Activated naive CD8-positive, alpha-beta T cell treated with anti-CD3 and anti-CD28 coated beads, Interleukin-2, amount 10 ng/mL, durations not matched to agents 7 days and 5 days (primary cell): Measurements from ENCODE around the gene TRPV5. TPM values are rescaled to one million over a fixed set of nuclear protein-coding genes. Genes with fewer than 3 reads are reported as not detected.

Source experiments
- ATAC-seq: fragments of 150-1000 bp; cut with Tn5 transposase; one replicate; pipeline ENCODE4 v1.10.0; 2021; ENCODE audit warnings: low read depth, moderate library complexity
- POLR2A ChIA-PET: fragments of 350-600 bp; sonication (Branson Sonifier 250); formaldehyde crosslinking; loops from one replicate; lab custom pipeline; 2021; ENCODE audit warnings: antibody characterized with exemption; lab: Charles Lee
- DNase-seq: peaks from one replicate; pipeline ENCODE4 v3.0.0; 2021
- H3K27ac Mint-ChIP-seq: one replicate; pipeline ENCODE4 v1.8.0; 2022; ENCODE audit warnings: mild to moderate bottlenecking, mixed read lengths
- H3K27me3 Mint-ChIP-seq: one replicate; pipeline ENCODE4 v1.8.0; 2022; ENCODE audit warnings: mild to moderate bottlenecking, moderate library complexity, mixed read lengths
- H3K36me3 Mint-ChIP-seq: one replicate; pipeline ENCODE4 v1.8.0; 2021; ENCODE audit warnings: mild to moderate bottlenecking, mixed read lengths
- H3K4me1 Mint-ChIP-seq: one replicate; pipeline ENCODE4 v1.8.0; 2021; ENCODE audit warnings: mixed read lengths
- H3K4me3 Mint-ChIP-seq: one replicate; pipeline ENCODE4 v1.8.0; 2022; ENCODE audit warnings: mild to moderate bottlenecking, moderate library complexity, mixed read lengths
- H3K9me3 Mint-ChIP-seq: one replicate; pipeline ENCODE4 v1.8.0; 2021; ENCODE audit warnings: mixed read lengths
- total RNA-seq, 2 experiments: library from RNA; stranded (reverse); gene quantifications; one replicate each; pipeline ENCODE4 v1.2.3, GENCODE V29; 2021

Gene TRPV5
- total RNA-seq, 2 experiments from 2014 or later: not detected

DNA sequence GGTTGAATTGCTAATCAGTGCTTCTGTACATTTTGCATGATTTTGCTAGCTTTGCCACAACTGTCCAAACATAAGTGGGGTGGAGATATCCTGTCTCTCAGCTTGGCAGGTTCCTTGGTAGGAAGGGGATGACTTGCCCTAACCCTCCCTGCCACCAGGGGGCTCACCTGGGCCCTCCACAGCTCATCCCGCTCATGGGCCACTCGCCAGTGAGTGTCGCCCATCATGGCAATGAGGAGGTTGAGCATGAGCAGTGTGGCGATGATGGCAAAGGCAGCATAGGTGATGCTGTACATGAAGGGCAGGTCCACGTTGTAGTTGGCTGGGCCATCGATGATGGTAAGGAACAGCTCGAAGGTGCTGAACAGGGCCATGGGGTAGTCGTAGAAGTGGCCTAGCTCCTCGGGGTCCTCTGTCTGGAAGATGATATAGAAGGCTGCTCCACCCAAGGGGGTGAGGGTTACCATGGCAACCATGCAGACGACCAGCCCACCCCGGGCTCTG lies 60.2 kb downstream of the TRPV5 start:
- DNase-seq (no peak), ATAC-seq (peak; percentile 64)
- no peaks in the 10 kb centered on the region for H3K27me3 Mint-ChIP-seq
- H3K36me3 Mint-ChIP-seq: no peaks in the 10 kb centered on the region
- H3K4me3 Mint-ChIP-seq: no peak overlapping the region
- H3K9me3 Mint-ChIP-seq: no peaks in the 10 kb centered on the region
- H3K27ac Mint-ChIP-seq: no peak overlapping the region
- peaks cover 2% of the 10 kb centered on the region for H3K4me1 Mint-ChIP-seq
- POLR2A ChIA-PET: interaction anchor here (0.7 kb wide), 1 partner anchor 266 kb away, joined by 3 read pairs; no protein-coding TSS in a partner anchor

DNA sequence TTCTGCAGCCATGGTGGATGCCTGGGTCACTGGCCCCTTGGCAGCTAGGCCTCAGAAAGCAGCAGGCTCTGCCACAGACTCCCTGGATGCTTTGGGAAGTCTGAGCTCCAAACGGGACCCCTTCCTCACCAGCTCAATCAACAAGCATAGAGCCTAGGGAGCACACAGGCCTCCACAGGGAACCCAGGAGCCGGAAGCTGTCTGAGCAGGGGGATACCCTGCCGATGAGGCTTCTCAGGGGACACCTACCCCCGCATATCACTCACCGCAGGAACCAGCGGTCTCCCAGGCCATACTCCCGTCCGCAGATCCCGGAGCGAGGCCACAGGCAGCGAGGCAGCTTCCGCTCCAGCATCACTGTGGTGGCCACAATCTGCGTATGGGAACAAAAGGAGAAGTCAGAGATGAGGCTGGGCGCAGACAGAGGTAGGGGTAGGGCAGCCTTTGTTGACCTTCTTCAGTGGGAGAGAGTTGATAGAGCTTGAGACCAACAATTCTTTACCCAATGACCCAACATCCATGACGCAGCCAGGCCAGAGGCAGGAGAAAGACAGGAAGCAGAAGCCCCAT lies 61.4 kb downstream of the TRPV5 start:
- Mint-ChIP-seq H3K9me3 (no peaks in the 10 kb centered on the region), H3K4me3 (no peak overlapping the region), H3K4me1 (peaks cover 2% of the 10 kb centered on the region), H3K27ac (no peak overlapping the region), H3K27me3 (no peaks in the 10 kb centered on the region), H3K36me3 (no peaks in the 10 kb centered on the region)
- DNase-seq: no peak
- ATAC-seq: no peak
- POLR2A ChIA-PET: no interaction called here

- no peaks in the 10 kb centered on the region for H3K9me3 Mint-ChIP-seq
- H3K36me3 Mint-ChIP-seq: no peaks in the 10 kb centered on the region
- H3K4me1 Mint-ChIP-seq: peaks cover 2% of the 10 kb centered on the region
- POLR2A ChIA-PET: no interaction called here
- DNase-seq (no peak), ATAC-seq (no peak)
- no peaks in the 10 kb centered on the region for H3K27me3 Mint-ChIP-seq
- H3K27ac Mint-ChIP-seq: no peak overlapping the region
- no peak overlapping the region for H3K4me3 Mint-ChIP-seq
Measured at GRCh38 chr7:142871260-142872105, 62.1 kb downstream of the TRPV5 start.

GRCh38 chr7:142870566-142871259 lies 62.8 kb downstream of the TRPV5 start:
- H3K4me3 Mint-ChIP-seq: no peak overlapping the region
- POLR2A ChIA-PET: no interaction called here
- no peaks in the 10 kb centered on the region for H3K27me3 Mint-ChIP-seq
- H3K36me3 Mint-ChIP-seq: no peaks in the 10 kb centered on the region
- peaks cover 3% of the 10 kb centered on the region for H3K4me1 Mint-ChIP-seq
- H3K27ac Mint-ChIP-seq: no peak overlapping the region
- H3K9me3 Mint-ChIP-seq: no peaks in the 10 kb centered on the region
- ATAC-seq (no peak), DNase-seq (no peak)

DNA sequence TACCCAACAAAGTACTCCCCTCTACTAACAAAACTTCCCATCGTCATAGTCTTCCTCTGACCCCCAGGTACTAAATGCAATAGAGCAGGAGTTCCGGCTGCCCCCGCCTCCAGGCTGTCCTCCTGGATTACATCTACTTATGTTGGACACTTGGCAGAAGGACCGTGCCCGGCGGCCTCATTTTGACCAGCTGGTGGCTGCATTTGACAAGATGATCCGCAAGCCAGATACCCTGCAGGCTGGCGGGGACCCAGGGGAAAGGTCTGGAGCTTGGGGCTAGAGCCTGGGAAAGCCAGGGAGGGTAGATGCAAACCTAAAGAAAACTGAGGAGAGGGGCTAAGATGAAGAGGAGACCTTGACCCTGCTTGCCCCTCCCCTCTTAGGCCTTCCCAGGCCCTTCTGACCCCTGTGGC lies 63.4 kb downstream of the TRPV5 start:
- ATAC-seq (no peak), DNase-seq (no peak)
- Mint-ChIP-seq H3K27me3 (no peaks in the 10 kb centered on the region), H3K36me3 (no peaks in the 10 kb centered on the region), H3K27ac (no peak overlapping the region), H3K4me3 (no peak overlapping the region), H3K9me3 (no peaks in the 10 kb centered on the region), H3K4me1 (peaks cover 3% of the 10 kb centered on the region)
- POLR2A ChIA-PET: no interaction called here

- POLR2A ChIA-PET: no interaction called here
- ATAC-seq (no peak), DNase-seq (no peak)
- peaks cover 3% of the 10 kb centered on the region for H3K4me1 Mint-ChIP-seq
- no peaks in the 10 kb centered on the region for H3K27me3 Mint-ChIP-seq
- H3K27ac Mint-ChIP-seq: no peak overlapping the region
- H3K4me3 Mint-ChIP-seq: no peak overlapping the region
- H3K36me3 Mint-ChIP-seq: no peaks in the 10 kb centered on the region
- H3K9me3 Mint-ChIP-seq: no peaks in the 10 kb centered on the region
Measured at GRCh38 chr7:142869434-142869833, 64.1 kb downstream of the TRPV5 start.

DNA sequence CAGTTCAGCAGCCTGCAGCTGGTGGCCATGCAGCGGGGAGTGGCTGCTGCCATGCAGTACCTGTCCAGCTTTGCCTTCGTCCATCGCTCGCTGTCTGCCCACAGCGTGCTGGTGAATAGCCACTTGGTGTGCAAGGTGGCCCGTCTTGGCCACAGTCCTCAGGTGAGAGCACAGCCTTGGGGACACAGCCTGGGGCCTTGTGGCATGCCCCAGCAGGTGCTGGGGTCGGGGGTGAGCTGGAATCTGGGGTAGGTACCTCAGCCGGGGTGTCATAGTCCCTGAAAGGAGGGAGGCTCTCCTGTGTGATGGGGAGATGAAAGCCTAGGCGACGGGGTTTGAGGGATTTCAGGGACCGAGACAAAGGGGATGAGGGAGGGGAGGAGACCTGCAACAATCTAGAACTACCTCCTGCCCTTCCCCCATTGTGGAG lies 64.5 kb downstream of the TRPV5 start:
- Mint-ChIP-seq H3K4me3 (no peak overlapping the region), H3K4me1 (peaks cover 3% of the 10 kb centered on the region), H3K27ac (no peak overlapping the region), H3K9me3 (no peaks in the 10 kb centered on the region), H3K27me3 (no peaks in the 10 kb centered on the region), H3K36me3 (no peaks in the 10 kb centered on the region)
- POLR2A ChIA-PET: no interaction called here
- ATAC-seq (no peak), DNase-seq (no peak)

DNA sequence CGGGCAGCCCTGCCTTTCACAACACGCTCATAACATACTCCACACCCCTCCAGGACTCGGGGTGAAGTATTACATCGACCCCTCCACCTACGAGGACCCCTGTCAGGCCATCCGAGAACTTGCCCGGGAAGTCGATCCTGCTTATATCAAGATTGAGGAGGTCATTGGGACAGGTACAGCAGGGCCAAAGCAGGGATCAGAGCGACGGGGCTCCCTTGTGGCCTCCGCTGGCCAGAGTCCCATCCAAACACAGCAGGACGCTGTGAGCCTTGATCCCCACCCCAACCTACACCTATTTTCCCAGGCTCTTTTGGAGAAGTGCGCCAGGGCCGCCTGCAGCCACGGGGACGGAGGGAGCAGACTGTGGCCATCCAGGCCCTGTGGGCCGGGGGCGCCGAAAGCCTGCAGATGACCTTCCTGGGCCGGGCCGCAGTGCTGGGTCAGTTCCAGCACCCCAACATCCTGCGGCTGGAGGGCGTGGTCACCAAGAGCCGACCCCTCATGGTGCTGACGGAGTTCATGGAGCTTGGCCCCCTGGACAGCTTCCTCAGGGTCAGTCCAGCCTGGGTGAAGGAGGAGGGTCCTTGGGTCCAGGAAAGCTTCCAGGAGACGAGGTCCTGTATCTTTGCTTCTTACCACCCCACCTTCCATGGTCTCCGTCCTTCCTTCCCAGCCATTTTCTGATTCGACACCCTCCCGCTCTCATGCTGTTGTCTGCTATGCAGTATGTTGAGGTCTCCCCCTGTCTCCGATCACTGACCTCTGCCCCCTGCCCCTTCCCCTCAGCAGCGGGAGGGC lies 65.2 kb downstream of the TRPV5 start:
- H3K4me3 Mint-ChIP-seq: no peak overlapping the region
- no peaks in the 10 kb centered on the region for H3K36me3 Mint-ChIP-seq
- ATAC-seq (no peak), DNase-seq (no peak)
- H3K4me1 Mint-ChIP-seq: peaks cover 3% of the 10 kb centered on the region
- no peak overlapping the region for H3K27ac Mint-ChIP-seq
- POLR2A ChIA-PET: no interaction called here
- H3K9me3 Mint-ChIP-seq: no peaks in the 10 kb centered on the region
- no peaks in the 10 kb centered on the region for H3K27me3 Mint-ChIP-seq

GRCh38 chr7:142867398-142868187 lies 66.0 kb downstream of the TRPV5 start:
- Mint-ChIP-seq H3K9me3 (no peaks in the 10 kb centered on the region), H3K27ac (peak overlapping the region; percentile 64), H3K4me1 (peaks cover 3% of the 10 kb centered on the region), H3K4me3 (no peak overlapping the region), H3K36me3 (no peaks in the 10 kb centered on the region), H3K27me3 (no peaks in the 10 kb centered on the region)
- no peak for DNase-seq
- no peak for ATAC-seq
- POLR2A ChIA-PET: no interaction called here

DNA sequence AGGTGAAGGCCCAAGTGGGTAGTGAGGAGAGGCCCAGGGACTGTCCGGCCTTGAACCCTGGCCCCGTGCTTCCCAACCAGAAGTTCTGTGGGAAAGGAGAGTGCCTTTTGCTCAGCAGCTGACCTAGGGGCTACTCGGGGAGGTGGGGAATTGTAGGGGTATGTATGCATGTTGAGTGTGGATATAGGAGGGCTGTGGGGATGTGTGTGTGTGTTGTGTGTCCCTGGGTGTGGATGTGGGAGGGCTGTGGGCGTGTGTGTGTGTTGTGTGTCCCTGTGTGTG lies 66.5 kb downstream of the TRPV5 start:
- H3K27me3 Mint-ChIP-seq: no peaks in the 10 kb centered on the region
- H3K4me1 Mint-ChIP-seq: peaks cover 2% of the 10 kb centered on the region
- H3K9me3 Mint-ChIP-seq: no peaks in the 10 kb centered on the region
- POLR2A ChIA-PET: no interaction called here
- no peak for DNase-seq
- H3K36me3 Mint-ChIP-seq: no peaks in the 10 kb centered on the region
- peak overlapping the region; percentile 64 for H3K27ac Mint-ChIP-seq
- no peak for ATAC-seq
- no peak overlapping the region for H3K4me3 Mint-ChIP-seq

- Mint-ChIP-seq H3K9me3 (no peaks in the 10 kb centered on the region), H3K36me3 (no peaks in the 10 kb centered on the region), H3K4me3 (no peak overlapping the region), H3K4me1 (peaks cover 2% of the 10 kb centered on the region), H3K27ac (no peak overlapping the region), H3K27me3 (no peaks in the 10 kb centered on the region)
- DNase-seq (no peak), ATAC-seq (no peak)
- POLR2A ChIA-PET: interaction anchor here (0.9 to 3.4 kb wide), 2 partner anchors 11 to 13 kb away, joined by 3 to 10 read pairs; partner anchors contain the start of gene EPHB6
Measured at GRCh38 chr7:142866361-142867096, 67.0 kb downstream of the TRPV5 start.

DNA sequence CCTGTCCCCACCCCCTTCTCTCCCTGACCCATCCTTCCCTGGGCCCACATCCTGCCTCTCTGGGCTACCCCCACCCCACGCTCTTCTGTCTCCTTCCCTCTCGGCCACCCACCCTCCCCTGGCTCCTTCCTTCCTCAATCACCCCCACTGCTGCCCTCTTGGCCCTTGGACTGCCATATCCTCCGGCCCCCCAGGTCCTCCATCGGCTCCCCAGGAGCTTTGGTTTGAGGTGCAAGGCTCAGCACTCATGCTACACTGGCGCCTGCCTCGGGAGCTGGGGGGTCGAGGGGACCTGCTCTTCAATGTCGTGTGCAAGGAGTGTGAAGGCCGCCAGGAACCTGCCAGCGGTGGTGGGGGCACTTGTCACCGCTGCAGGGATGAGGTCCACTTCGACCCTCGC lies 67.8 kb downstream of the TRPV5 start:
- no peak overlapping the region for H3K4me3 Mint-ChIP-seq
- POLR2A ChIA-PET: interaction anchor here (0.9 to 3.4 kb wide), 2 partner anchors 11 to 12 kb away, joined by 3 to 10 read pairs; partner anchors contain the start of gene EPHB6
- no peaks in the 10 kb centered on the region for H3K36me3 Mint-ChIP-seq
- peaks cover 2% of the 10 kb centered on the region for H3K4me1 Mint-ChIP-seq
- H3K27ac Mint-ChIP-seq: no peak overlapping the region
- H3K9me3 Mint-ChIP-seq: no peaks in the 10 kb centered on the region
- ATAC-seq (no peak), DNase-seq (no peak)
- no peaks in the 10 kb centered on the region for H3K27me3 Mint-ChIP-seq
